H54 (cell line): Measurements from ENCODE around the gene ACTN2.

Source experiments
- DNase-seq: peaks from one replicate; pipeline ENCODE4 v3.0.0; 2011; ENCODE audit warnings: low spot score, mixed read lengths; ENCODE audit not compliant: insufficient read length
- FAIRE-seq: peaks from 3 replicates; lab custom pipeline; 2011; peaks lifted over from hg19 to GRCh38; lab: Jason Lieb, UNC
- POLR2A ChIP-seq: IDR thresholded peaks from 2 replicates; pipeline ENCODE4 v1.6.1; 2011; ENCODE audit warnings: low read depth, mild to moderate bottlenecking, low read length

The ACTN2 gene

DNA sequence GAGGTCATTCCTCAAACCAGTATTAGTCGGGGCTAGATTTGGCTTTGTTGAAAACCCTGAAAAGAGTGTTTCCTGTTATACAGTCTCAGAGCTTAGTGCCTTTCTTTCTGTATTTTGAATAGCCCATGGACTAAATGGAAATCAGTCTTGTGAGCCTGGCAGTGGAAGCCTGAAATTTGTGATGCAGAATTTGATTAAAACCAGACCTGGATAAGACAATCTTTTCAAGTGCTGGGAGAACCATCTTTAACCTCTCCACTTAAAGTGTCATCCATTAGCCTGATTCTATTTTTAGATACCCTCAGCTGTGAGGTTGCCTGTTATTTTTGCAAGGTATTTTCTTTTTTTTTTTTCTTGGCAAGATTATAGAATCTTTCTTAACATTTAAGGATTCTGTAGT, 19.5 kb downstream of the ACTN2 start:
- TF ChIP-seq POLR2A: no peak
- no peak for FAIRE-seq
- DNase-seq: no peak

- DNase-seq (no peak), FAIRE-seq (no peak)
- TF ChIP-seq POLR2A: no peak
These were observed 19.9 kb downstream of the ACTN2 start for GRCh38 chr1:236706183-236706582.

- TF ChIP-seq POLR2A: no peak
- DNase-seq (no peak), FAIRE-seq (no peak)
These were observed 24.1 kb downstream of the ACTN2 start for GRCh38 chr1:236710328-236710892.

GRCh38 chr1:236716160-236716559, 29.9 kb downstream of the ACTN2 start:
- no peak for TF ChIP-seq POLR2A
- DNase-seq (no peak), FAIRE-seq (no peak)

GRCh38 chr1:236717811-236718210, 31.5 kb downstream of the ACTN2 start:
- FAIRE-seq: no peak
- TF ChIP-seq POLR2A: no peak
- DNase-seq: no peak

GRCh38 chr1:236718328-236718727, 32.0 kb downstream of the ACTN2 start:
- no peak for FAIRE-seq
- DNase-seq: no peak
- no peak for TF ChIP-seq POLR2A

GRCh38 chr1:236720206-236720605, 33.9 kb downstream of the ACTN2 start:
- DNase-seq (no peak), FAIRE-seq (no peak)
- TF ChIP-seq POLR2A: no peak

DNA sequence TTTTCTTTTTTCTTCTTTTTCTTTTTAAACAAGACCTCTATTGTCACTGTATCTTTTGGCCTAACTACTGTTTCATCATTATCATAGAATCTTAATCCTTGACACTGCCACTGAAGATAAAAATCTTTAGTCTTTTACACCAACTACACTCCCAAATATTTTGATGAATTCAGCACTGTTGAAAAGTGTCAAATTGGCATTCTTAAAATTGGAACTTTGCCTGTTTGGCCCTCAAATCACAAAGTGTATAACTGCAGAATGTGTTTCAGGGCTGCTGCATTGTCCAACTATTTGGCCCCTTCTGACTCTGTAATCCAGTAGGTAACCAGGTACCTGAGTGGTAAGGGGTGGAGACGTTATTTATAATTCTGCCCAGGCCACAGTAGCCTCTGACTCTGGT, 34.3 kb downstream of the ACTN2 start:
- no peak for DNase-seq
- FAIRE-seq: no peak
- no peak for TF ChIP-seq POLR2A

- FAIRE-seq (no peak), DNase-seq (no peak)
- TF ChIP-seq POLR2A: no peak
These were observed 37.8 kb downstream of the ACTN2 start for GRCh38 chr1:236724049-236724448.

GRCh38 chr1:236724506-236724905, 38.2 kb downstream of the ACTN2 start:
- FAIRE-seq: no peak

DNA sequence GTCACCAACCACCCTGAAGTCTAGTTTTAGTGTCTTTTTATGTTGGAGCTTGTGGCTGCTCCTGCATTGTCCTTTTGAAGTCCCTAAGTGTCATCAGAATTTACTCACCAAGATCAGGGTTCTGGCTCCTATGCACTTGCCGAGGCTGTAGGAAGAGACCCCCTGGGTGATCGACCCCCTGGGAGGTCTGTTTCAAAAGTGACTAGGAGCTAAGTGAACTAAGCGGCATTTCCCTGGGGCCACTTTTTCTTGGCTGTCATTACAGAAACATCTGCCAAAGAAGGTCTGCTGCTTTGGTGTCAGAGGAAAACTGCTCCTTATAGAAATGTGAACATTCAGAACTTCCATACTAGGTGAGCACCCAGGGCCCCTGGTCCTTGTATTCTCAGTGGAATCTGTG, 39.4 kb downstream of the ACTN2 start:
- no peak for FAIRE-seq
- TF ChIP-seq POLR2A: no peak

More at GRCh38 chr1:236724506-236724905, 38.2 kb downstream of the ACTN2 start:
- DNase-seq: no peak
- no peak for TF ChIP-seq POLR2A

DNA sequence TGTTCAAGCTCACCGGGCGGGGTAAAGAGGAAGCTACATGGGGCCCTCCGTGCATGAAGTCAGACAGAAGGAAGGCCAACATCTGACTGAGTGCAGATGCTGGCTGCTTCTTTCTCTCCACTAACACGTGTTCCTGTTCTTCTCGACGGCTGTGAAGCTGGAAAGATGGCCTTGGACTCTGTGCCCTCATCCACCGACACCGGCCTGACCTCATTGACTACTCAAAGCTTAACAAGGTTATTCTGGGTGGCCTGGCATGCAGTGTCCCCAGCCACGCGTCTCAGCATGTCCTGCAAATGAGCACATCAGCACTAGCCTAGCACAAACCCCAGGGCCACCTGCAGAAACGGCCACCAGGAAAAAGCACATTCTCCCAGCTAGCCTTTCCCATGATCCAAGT, 41.2 kb downstream of the ACTN2 start:
- FAIRE-seq: no peak
- TF ChIP-seq POLR2A: no peak
- DNase-seq: no peak

More for the DNA sequence above, 39.4 kb downstream of the ACTN2 start:
- DNase-seq: no peak

DNA sequence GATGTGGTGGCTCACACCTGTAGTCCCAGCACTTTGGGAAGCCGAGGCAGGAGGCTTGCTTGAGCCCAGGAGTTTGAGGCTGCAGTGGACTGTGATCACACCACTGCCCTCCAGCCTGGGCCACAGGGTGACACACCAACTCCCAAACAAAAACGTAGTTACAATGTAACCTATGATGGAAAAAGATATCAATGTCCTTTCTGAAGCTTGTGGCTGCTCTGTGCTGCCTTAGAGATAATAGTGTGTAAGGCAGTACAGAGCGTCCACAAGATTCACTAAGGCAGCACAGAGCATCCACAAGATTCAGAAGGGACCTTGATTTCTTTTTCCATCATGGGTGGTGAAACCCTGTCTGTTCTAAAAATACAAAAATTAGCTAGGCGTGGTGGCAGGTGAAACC, 42.5 kb downstream of the ACTN2 start:
- FAIRE-seq (no peak), DNase-seq (no peak)
- TF ChIP-seq POLR2A: no peak

DNA sequence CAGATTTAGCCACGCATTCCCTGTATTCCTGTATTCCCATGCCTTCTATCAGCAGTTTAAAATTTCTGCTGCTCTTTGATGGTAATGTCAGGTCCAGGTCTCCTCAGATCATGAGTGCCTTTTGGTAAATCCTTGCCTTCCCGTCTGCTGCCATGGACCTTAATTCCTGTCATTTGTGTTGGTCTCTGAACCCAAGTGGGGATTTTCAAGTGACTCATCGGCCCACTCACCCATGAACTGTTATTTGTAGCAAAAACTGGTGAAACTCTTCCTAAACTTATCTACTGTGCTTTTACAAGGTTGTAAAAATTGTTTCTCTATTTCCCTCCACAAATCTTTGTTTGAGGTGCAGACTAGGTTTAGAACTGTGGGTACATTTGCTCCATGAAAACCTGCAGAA, 47.4 kb downstream of the ACTN2 start:
- TF ChIP-seq POLR2A: no peak
- DNase-seq: no peak
- no peak for FAIRE-seq

GRCh38 chr1:236734141-236734765, 48.0 kb downstream of the ACTN2 start:
- TF ChIP-seq POLR2A: no peak
- FAIRE-seq (no peak), DNase-seq (no peak)
